ENCODE results near the gene SNX19.

- TF ChIP-seq CTCF (IDR thresholded peaks at IDR 0.05; ENCODE audit: low read length) (no peak), EZH2 (IDR thresholded peaks at IDR 0.05; ENCODE audit: borderline replicate concordance, low read length) (no peak)
Measured at GRCh38 chr11:130872981-130873380, 43.3 kb downstream of the SNX19 start.

Data from OCI-LY1 (cell line).